WI38 (cell line): ENCODE measurements around the gene ZNF747.
A peak's percentile ranks its signal among the peaks of the same experiment; 100 is the strongest.

Experiments used
- H3K4me3 ChIP-seq: 2 replicates; pipeline ENCODE4 v1.5.1; 2011; ENCODE audit warnings: low read depth, mild to moderate bottlenecking, control low read depth, low read length
- TF ChIP-seq, protein P1 (sequence below): IDR thresholded peaks from 2 replicates; pipeline ENCODE4 v1.5.1; 2012; ENCODE audit warnings: low read depth, mild to moderate bottlenecking, control low read depth, low read length

The ZNF747 gene

DNA sequence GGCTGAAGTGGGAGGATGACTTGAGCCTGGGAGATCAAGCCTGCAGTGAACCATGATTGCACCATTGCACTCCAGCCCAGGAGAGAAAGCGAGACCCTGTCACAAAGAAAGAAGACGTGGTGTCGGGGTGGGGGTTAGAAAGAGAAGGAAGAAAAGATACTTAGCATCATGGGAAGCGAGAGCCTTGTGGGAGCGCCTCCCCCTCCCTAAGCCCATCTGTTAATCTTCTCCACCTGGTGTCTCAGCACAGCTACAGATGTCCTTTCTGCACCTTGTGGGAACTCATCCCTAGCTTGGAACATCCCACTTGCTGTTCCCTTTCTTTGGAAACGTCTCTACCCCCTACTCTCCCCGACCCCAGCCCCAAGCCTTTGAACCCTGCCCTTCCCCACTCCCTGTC is 30.9 kb upstream of the ZNF747 start:
- TF ChIP-seq, protein P1, sequence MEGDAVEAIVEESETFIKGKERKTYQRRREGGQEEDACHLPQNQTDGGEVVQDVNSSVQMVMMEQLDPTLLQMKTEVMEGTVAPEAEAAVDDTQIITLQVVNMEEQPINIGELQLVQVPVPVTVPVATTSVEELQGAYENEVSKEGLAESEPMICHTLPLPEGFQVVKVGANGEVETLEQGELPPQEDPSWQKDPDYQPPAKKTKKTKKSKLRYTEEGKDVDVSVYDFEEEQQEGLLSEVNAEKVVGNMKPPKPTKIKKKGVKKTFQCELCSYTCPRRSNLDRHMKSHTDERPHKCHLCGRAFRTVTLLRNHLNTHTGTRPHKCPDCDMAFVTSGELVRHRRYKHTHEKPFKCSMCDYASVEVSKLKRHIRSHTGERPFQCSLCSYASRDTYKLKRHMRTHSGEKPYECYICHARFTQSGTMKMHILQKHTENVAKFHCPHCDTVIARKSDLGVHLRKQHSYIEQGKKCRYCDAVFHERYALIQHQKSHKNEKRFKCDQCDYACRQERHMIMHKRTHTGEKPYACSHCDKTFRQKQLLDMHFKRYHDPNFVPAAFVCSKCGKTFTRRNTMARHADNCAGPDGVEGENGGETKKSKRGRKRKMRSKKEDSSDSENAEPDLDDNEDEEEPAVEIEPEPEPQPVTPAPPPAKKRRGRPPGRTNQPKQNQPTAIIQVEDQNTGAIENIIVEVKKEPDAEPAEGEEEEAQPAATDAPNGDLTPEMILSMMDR, result no peak
- H3K4me3 ChIP-seq, result no peak overlapping the region

GRCh38 chr16:30562021-30562420 is 27.4 kb upstream of the ZNF747 start:
- no peak overlapping the region for H3K4me3 ChIP-seq
- TF ChIP-seq, protein P1, result no peak

- no peak overlapping the region for H3K4me3 ChIP-seq
- TF ChIP-seq, protein P1, result no peak
These were observed 26.6 kb upstream of the ZNF747 start for GRCh38 chr16:30561089-30561816.

DNA sequence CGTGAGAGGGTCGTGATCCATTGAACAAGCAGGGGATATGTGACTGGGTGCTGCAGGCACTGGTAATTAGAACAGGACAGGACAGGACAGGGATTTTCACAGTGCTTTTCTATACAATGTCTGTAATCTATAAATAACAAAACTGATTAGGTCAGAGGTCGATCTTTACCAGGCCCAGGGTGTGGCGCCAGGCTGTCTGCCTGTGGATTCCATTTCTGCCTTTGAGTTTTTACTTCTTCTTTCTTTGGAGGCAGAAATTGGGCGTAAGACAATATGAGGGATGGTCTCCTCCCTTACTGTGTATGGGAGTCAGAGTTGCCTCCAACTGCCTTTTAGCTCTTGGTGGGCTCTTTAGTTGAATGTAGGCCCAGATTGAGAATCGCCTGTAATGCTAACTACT is 25.0 kb upstream of the ZNF747 start:
- TF ChIP-seq, protein P1, result no peak
- H3K4me3 ChIP-seq, result no peak overlapping the region

GRCh38 chr16:30558789-30559377 is 24.2 kb upstream of the ZNF747 start:
- TF ChIP-seq, protein P1, result no peak
- H3K4me3 ChIP-seq, result peak overlapping the region; percentile 83

DNA sequence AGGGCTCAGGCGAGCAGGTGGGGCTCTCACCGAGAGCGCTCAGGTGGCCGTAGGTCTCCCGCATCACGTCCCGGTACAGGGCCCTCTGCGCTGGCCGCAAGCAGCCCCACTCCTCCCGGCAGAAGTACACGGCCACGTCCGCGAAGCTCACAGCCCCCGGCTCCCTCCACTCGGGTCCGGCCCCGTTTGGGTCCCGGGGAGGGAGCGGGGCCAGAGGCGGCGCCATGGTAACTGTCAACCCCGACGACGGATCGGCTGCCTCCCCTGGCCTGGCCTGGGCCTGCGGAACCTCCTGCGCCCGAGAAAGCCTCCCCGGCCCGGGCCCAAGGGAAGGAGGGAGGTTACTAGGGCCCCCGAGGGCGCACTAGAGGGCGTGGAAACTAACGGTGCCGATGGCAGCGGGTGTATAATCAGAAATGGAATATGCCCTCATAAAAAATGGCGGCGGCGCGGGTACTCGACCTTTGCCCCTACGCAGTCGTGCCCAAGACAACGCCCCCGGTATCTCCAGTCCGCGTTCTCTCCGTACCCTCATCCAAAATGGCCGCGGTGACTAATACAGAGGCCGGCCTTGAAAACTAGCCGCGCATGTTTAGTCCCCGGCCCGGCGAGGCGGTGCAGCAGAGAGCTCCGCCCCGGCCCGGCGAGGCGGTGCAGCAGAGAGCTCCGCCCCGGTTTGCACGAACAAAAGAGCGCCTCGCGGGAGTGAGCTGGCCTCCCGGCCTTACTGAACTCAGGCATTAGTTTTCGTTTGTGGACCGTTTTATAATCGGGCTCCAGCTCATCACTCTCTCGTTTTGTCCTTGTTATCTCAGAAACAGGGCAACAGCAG is 23.5 kb upstream of the ZNF747 start, which contains the start of gene ZNF764:
Gene ZNF764 (minus strand): TSS at position 418 of the 832 bp plus-strand sequence. CDS start 192 bp downstream, at position 226.
- TF ChIP-seq, protein P1, result no peak
- H3K4me3 ChIP-seq, result peak within 1 kb of the TSS; percentile 83

- peak overlapping the region; percentile 83 for H3K4me3 ChIP-seq
These were observed 23.0 kb upstream of the ZNF747 start for GRCh38 chr16:30557707-30557956.

More at GRCh38 chr16:30557707-30557956, 23.0 kb upstream of the ZNF747 start:
- TF ChIP-seq, protein P1, result no peak
